Measurements from ENCODE around the gene ROBO4. TPM values are rescaled to one million over a fixed set of nuclear protein-coding genes. Genes with fewer than 3 reads are reported as not detected.

Gene ROBO4
- total and polyA plus RNA-seq, 9 of the 15 experiments (the other 6 are each of a cell fraction or from before 2014, with no cell fraction given): not detected

DNA sequence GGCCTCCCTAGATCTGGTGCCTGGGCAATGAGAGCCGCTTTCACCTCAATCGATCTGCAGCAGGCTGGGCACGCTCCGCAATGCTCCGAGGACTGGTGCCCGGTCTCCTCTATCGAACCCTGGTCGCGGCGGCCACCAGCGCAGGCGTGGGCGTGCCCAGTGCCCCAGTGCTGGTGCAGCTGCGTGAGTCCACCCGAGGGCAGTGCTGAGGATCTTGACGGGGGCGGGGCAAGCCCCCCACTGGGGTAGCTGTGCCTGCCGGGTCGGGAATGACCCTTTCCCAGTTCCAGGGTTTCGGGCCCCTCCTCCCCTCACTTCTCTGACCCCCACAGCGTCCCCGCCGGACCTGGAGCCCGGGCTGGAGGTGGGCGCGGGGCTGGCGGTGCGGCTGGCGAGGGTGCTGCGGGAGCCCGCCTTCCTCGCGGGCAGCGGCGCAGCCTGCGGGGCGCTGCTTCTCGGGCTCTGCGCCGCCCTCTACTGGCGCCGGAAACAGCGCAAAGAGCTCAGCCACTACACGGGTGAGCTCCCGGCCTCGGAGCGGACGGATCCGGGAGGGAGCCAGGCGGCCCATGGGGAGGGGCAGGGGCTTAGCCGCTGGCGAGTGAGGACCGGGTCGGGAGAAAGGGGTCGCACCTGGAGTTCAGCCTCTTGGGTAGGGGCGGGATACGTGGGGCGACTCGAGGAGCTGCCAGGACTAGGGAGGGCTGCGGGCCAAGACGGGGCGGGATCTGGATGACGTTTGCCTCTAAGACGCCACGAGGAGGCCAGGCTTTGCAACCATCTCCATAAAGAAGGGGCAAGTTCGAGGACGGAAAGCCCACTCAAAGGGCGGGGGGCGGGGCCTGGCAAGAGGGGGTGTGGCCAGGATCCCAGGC, 21.5 kb downstream of the ROBO4 start (continued):
- no peak for TF ChIP-seq PRDM10 (IDR thresholded peaks at IDR 0.05; ENCODE audit: partially characterized antibody)
- TF ChIP-seq, protein P1, sequence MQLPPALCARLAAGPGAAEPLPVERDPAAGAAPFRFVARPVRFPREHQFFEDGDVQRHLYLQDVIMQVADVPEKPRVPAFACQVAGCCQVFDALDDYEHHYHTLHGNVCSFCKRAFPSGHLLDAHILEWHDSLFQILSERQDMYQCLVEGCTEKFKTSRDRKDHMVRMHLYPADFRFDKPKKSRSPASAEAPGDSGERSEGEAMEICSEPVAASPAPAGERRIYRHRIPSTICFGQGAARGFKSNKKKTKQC (CRISPR knock-in tag; IDR thresholded peaks at IDR 0.05): 0 out of 2 replicates have a peak, but pooled peaks have one; percentile 31
- TF ChIP-seq NFIC (IDR thresholded peaks at IDR 0.05): peak; percentile 85
- no peak for TF ChIP-seq SLC30A9 (CRISPR knock-in tag; IDR thresholded peaks at IDR 0.05)
- TF ChIP-seq RNF2 (IDR thresholded peaks at IDR 0.05): peak; percentile 60; the same call in 1 of the 2 replicates
- TF ChIP-seq, protein P2, sequence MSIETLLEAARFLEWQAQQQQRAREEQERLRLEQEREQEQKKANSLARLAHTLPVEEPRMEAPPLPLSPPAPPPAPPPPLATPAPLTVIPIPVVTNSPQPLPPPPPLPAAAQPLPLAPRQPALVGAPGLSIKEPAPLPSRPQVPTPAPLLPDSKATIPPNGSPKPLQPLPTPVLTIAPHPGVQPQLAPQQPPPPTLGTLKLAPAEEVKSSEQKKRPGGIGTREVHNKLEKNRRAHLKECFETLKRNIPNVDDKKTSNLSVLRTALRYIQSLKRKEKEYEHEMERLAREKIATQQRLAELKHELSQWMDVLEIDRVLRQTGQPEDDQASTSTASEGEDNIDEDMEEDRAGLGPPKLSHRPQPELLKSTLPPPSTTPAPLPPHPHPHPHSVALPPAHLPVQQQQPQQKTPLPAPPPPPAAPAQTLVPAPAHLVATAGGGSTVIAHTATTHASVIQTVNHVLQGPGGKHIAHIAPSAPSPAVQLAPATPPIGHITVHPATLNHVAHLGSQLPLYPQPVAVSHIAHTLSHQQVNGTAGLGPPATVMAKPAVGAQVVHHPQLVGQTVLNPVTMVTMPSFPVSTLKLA (conservative IDR thresholded peaks at IDR 0.05): peak in 1 of 2 experiments; percentile 52; a peak in 2 of 4 replicates
- no peak for TF ChIP-seq ZNF263 (CRISPR knock-in tag; IDR thresholded peaks at IDR 0.05; ENCODE audit: borderline replicate concordance)
- no peak for TF ChIP-seq LARP7 (IDR thresholded peaks at IDR 0.05)
- TF ChIP-seq ETV5 (CRISPR knock-in tag; IDR thresholded peaks at IDR 0.05; ENCODE audit: low read depth): peak; percentile 96
- TF ChIP-seq ZNF253 (CRISPR knock-in tag; conservative IDR thresholded peaks at IDR 0.05): no peak
- no peak for TF ChIP-seq KLF6 (CRISPR knock-in tag; IDR thresholded peaks at IDR 0.05; ENCODE audit: borderline replicate concordance)
- no peak for TF ChIP-seq SRSF7 (optimal IDR thresholded peaks at IDR 0.05; ENCODE audit: low read depth, low read length)
- no peak for TF ChIP-seq MCM7 (IDR thresholded peaks at IDR 0.05)
- TF ChIP-seq MED1 (CRISPR knock-in tag; IDR thresholded peaks at IDR 0.05; ENCODE audit: borderline replicate concordance): no peak
- peak; percentile 81; the same call in 1 of the 2 replicates for TF ChIP-seq MTA3 (IDR thresholded peaks at IDR 0.05; ENCODE audit: borderline replicate concordance)
- TF ChIP-seq ATF7 (IDR thresholded peaks at IDR 0.05): peak; percentile 88
- TF ChIP-seq ZNF592 (IDR thresholded peaks at IDR 0.05): no peak

Data from K562 (cell line).